GM12878 (cell line): Measurements from ENCODE around the gene NCAPH2. TPM values are rescaled to one million over a fixed set of nuclear protein-coding genes. Genes with fewer than 3 reads are reported as not detected.

Experiments
- CHD1 ChIP-seq: IDR thresholded peaks from 2 replicates; pipeline ENCODE4 v1.6.1; 2012; ENCODE audit warnings: low read depth, low read length, improper control_type of control experiment
- CTCF ChIP-seq, 3 experiments: IDR thresholded peaks in 2 of 3; conservative IDR thresholded peaks in 1 of 3; 2 replicates each; pipeline ENCODE4 v1.5.1; 2011; ENCODE audit warnings: low read depth in 3 of 3, low read length in 3 of 3, mild to moderate bottlenecking in 3 of 3, control low read depth in 2 of 3, moderate library complexity in 2 of 3, inconsistent platforms in 1 of 3, mixed read lengths in 1 of 3; ENCODE audit not compliant: control insufficient read depth in 2 of 3, insufficient read depth in 1 of 3; ENCODE audit errors: extremely low read depth in 1 of 3
- HDAC2 ChIP-seq: fragments of 200-600 bp; sonication (generic); IDR thresholded peaks from 2 replicates; pipeline ENCODE4 v1.6.1; 2017
- NFXL1 ChIP-seq: fragments of 450-650 bp; IDR thresholded peaks from 2 replicates; pipeline ENCODE4 v1.6.1; 2017; ENCODE audit warnings: antibody characterized with exemption, mild to moderate bottlenecking, borderline replicate concordance
- NR2C2 ChIP-seq: IDR thresholded peaks from 2 replicates; pipeline ENCODE4 v1.6.1; 2011; ENCODE audit warnings: borderline replicate concordance, low read depth; ENCODE audit not compliant: control insufficient read depth, insufficient read length
- POLR2A ChIP-seq: IDR thresholded peaks from 2 replicates; pipeline ENCODE4 v1.6.1; 2011; ENCODE audit warnings: low read depth, mild to moderate bottlenecking, low read length
- PRDM15 ChIP-seq: fragments of 450-650 bp; formaldehyde crosslinking; IDR thresholded peaks from 2 replicates; pipeline ENCODE4 v1.4.0; 2020; ENCODE audit warnings: mild to moderate bottlenecking, moderate library complexity
- RB1 ChIP-seq: fragments of 450-650 bp; formaldehyde crosslinking; IDR thresholded peaks from 2 replicates; pipeline ENCODE4 v1.6.1; 2017; ENCODE audit warnings: mild to moderate bottlenecking, borderline replicate concordance
- REST ChIP-seq: IDR thresholded peaks from 2 replicates; pipeline ENCODE4 v1.6.1; 2012; ENCODE audit warnings: mild to moderate bottlenecking, low read depth, low read length
- SMAD1 ChIP-seq: fragments of 450-650 bp; IDR thresholded peaks from 2 replicates; pipeline ENCODE4 v1.6.1; 2018; ENCODE audit warnings: mild to moderate bottlenecking, low read depth; ENCODE audit not compliant: partially characterized antibody
- SRF ChIP-seq, 2 experiments: IDR thresholded peaks; 2 replicates each; pipeline ENCODE4 v1.6.1; 2011; ENCODE audit warnings: low read depth in 2 of 2, low read length in 2 of 2, mild to moderate bottlenecking in 1 of 2, moderate library complexity in 1 of 2
- ZZZ3 ChIP-seq: IDR thresholded peaks from 2 replicates; pipeline ENCODE4 v1.6.1; 2011; ENCODE audit warnings: low read depth; ENCODE audit not compliant: control insufficient read depth, insufficient read length
- polyA plus RNA-seq, 11 experiments: library from polyadenylated mRNA; depleted of rRNA in 4 of 11; unstranded in 6 of 11; stranded (reverse) in 5 of 11; fragments of >200 nt; fragmentation: Nextera tagmentation in 4 of 11; fragmentation: Illumina TruSeq in 1 of 11; extraction: Ambion mirVana in 4 of 11; extraction: Trizol in 1 of 11; gene quantifications; 1 replicate in 1 of 11; 2 replicates in 10 of 11; pipeline versions ENCODE4 v1.2.1 to v1.2.3, GENCODE V29; 2011 to 2016; ENCODE audit warnings: inconsistent platforms in 2 of 11, missing spikeins in 2 of 11, low read depth in 1 of 11
- total RNA-seq, 4 experiments: library from RNA; depleted of rRNA in 3 of 4; stranded (reverse); fragments of >200 nt in 3 of 4; fragmentation: Illumina TruSeq in 1 of 4; extraction: Trizol in 1 of 4; gene quantifications; 2 replicates each; pipeline versions ENCODE4 v1.2.1 to v1.2.3, GENCODE V29; 2013 to 2021
- TF ChIP-seq, protein P1 (sequence below): fragments of 450-650 bp; IDR thresholded peaks from 2 replicates; pipeline ENCODE4 v1.6.1; 2017; ENCODE audit warnings: borderline replicate concordance
- TF ChIP-seq, protein P2 (sequence below): fragments of 450-650 bp; IDR thresholded peaks from 2 replicates; pipeline ENCODE4 v1.6.1; 2016; ENCODE audit warnings: mild to moderate bottlenecking
- TF ChIP-seq, protein P3 (sequence below): fragments of 450-650 bp; IDR thresholded peaks from 2 replicates; pipeline ENCODE4 v1.6.1; 2018; ENCODE audit warnings: borderline replicate concordance, mild to moderate bottlenecking; ENCODE audit not compliant: partially characterized antibody

Gene NCAPH2
- total and polyA plus RNA-seq, 10 of the 15 experiments (the other 5 are each of a cell fraction or from before 2014, with no cell fraction given) = 5.0 to 110 (median 59.9) TPM

DNA sequence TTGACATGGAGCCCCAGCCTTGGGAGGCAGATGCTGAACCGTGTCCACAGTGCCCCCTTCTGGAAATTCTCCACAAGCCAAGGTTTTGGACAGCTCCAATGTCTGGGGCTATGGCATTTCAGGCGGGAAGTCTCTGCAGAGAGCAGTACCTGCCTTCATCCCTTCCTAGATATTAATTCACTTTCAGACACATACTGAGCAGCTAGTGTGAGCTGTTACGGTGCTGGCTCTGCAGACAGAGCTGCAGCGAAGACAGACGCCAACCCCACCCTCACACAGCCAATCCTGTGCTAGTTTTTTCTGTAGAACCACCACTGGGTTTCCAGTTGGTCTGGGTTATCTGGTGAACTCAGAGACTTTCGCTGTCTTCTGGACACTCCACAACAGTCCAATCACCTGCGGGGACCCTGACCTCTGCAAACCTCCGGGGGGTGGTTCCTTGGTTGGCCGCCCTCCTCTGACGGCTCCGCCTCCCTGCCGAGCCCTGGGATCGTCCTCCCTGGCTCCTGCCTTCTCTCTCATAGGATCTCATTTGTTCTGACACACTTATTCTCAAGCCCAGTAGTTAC lies 9.6 kb upstream of the NCAPH2 start (continued):
- TF ChIP-seq, protein P1, sequence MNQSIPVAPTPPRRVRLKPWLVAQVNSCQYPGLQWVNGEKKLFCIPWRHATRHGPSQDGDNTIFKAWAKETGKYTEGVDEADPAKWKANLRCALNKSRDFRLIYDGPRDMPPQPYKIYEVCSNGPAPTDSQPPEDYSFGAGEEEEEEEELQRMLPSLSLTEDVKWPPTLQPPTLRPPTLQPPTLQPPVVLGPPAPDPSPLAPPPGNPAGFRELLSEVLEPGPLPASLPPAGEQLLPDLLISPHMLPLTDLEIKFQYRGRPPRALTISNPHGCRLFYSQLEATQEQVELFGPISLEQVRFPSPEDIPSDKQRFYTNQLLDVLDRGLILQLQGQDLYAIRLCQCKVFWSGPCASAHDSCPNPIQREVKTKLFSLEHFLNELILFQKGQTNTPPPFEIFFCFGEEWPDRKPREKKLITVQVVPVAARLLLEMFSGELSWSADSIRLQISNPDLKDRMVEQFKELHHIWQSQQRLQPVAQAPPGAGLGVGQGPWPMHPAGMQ = no peak
- TF ChIP-seq SMAD1 (no peak), NR2C2 (no peak), SRF (IDR thresholded peaks at IDR 0.05; ENCODE audit: low read depth in 2 of 2, low read length in 2 of 2) (no peak), CHD1 (no peak), HDAC2 (no peak), ZZZ3 (no peak), PRDM15 (CRISPR knock-in tag) (no peak), RB1 (peak; percentile 61; the same call in 1 of the 2 replicates), CTCF (IDR thresholded peaks at IDR 0.05 in 2 of 3, conservative IDR thresholded peaks at IDR 0.05 in 1 of 3; ENCODE audit: control insufficient read depth in 2 of 3, extremely low read depth in 1 of 3, insufficient read depth in 1 of 3, low read depth in 3 of 3, low read length in 3 of 3) (peak; percentile 70 to 79 (median 71)), NFXL1 (no peak), POLR2A (no peak), REST (peak; percentile 66; the same call in 1 of the 2 replicates)
- TF ChIP-seq, protein P2, sequence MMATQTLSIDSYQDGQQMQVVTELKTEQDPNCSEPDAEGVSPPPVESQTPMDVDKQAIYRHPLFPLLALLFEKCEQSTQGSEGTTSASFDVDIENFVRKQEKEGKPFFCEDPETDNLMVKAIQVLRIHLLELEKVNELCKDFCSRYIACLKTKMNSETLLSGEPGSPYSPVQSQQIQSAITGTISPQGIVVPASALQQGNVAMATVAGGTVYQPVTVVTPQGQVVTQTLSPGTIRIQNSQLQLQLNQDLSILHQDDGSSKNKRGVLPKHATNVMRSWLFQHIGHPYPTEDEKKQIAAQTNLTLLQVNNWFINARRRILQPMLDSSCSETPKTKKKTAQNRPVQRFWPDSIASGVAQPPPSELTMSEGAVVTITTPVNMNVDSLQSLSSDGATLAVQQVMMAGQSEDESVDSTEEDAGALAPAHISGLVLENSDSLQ = no peak
- TF ChIP-seq, protein P3, sequence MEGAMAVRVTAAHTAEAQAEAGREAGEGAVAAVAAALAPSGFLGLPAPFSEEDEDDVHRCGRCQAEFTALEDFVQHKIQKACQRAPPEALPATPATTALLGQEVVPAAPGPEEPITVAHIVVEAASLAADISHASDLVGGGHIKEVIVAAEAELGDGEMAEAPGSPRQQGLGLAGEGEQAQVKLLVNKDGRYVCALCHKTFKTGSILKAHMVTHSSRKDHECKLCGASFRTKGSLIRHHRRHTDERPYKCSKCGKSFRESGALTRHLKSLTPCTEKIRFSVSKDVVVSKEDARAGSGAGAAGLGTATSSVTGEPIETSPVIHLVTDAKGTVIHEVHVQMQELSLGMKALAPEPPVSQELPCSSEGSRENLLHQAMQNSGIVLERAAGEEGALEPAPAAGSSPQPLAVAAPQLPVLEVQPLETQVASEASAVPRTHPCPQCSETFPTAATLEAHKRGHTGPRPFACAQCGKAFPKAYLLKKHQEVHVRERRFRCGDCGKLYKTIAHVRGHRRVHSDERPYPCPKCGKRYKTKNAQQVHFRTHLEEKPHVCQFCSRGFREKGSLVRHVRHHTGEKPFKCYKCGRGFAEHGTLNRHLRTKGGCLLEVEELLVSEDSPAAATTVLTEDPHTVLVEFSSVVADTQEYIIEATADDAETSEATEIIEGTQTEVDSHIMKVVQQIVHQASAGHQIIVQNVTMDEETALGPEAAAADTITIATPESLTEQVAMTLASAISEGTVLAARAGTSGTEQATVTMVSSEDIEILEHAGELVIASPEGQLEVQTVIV = no peak
